Activated T-helper 1 cell treated with anti-CD3 and anti-CD28 coated beads, Interleukin-2, amount 50 U/mL, for 16 hours (primary cell): ENCODE results near the gene NAALADL1.
A peak's percentile ranks its signal among the peaks of the same experiment; 100 is the strongest.
"Not testable (repeated sequence)": the region's sequence is repeated elsewhere in the genome, so short reads cannot be mapped to it uniquely, and the experiment has no call there.

Source experiments
- DNase-seq, 2 donors: peaks; one replicate each; pipeline ENCODE4 v3.0.0-alpha.2; 2020; ENCODE audit warnings: low read depth in 1 of 2, low spot score in 1 of 2

The NAALADL1 gene

DNA sequence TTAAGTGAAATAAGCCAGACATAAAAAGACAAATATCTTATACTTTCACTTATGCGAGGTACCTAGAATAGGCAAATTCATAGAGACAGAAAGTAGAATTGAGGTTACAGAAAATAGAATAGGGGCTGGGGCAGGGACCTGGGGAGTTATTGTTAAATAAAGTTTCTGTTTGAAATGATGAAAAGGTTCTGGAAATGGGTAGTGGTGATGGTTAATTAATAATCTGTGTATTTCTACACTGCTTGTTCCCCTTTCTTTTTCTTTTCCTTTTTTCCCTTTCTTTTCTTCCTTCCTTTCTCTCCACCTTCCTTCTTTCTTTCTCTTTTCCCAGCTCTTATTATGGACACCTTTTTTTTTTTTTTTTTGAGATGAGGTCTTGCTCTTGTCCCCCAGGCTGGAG lies 2.8 kb downstream of the NAALADL1 start:
- DNase-seq = no peak

DNA sequence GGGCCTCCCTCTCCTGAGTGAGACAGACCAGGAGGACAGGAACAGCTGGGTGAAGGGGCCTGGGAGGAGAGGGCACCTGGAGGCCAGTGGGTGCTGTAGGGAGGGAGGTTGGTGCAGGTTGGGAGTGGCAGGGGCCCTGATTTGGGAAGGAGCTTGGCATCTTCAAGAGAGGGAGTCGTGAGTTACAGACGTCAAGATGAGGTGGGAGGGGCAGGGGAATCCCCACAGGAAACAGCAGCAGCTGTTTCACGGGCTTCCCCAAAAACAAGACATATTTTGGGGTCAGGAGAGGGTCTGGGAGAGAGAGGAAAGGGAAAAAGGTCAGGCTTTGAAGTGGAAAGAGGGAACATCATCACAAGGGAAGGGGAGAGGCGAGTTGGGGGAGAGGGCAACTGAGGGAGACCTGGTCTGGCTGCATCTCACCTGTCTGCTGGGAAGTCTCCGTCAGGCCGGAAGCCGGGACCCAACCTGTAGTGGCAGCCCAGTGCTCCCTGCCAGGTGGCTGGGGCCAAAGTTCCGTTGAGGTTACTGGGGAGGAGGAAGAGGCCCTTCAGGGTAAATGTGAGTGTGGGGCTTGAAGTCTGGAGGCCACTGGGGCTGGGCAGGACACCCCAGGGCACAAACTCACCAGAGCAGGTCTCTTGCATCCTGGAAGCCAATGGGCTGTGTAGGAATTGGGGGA lies 4.4 kb downstream of the NAALADL1 start:
- DNase-seq = no peak

DNA sequence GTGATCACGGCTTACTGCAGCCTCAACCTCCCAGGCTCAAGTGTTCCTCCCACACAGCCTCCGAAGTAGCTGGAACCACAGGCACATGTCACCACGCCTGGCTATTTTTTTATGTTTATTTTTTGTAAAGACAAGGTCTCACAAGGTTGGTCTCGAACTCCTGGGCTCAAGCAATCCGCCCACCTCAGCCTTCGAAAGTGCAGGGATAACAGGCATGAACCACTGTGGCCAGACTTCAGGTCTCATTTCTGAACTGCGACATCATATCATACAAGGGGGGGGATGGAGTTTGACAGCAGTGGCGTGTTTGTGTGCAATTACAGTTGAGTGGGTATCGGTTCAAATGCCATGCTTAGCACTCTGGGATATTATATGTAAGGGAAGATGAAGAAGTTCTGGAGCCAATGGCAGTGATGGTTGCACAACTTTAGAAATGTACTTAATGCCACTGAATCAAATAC lies 6.9 kb downstream of the NAALADL1 start:
- DNase-seq = no peak

DNA sequence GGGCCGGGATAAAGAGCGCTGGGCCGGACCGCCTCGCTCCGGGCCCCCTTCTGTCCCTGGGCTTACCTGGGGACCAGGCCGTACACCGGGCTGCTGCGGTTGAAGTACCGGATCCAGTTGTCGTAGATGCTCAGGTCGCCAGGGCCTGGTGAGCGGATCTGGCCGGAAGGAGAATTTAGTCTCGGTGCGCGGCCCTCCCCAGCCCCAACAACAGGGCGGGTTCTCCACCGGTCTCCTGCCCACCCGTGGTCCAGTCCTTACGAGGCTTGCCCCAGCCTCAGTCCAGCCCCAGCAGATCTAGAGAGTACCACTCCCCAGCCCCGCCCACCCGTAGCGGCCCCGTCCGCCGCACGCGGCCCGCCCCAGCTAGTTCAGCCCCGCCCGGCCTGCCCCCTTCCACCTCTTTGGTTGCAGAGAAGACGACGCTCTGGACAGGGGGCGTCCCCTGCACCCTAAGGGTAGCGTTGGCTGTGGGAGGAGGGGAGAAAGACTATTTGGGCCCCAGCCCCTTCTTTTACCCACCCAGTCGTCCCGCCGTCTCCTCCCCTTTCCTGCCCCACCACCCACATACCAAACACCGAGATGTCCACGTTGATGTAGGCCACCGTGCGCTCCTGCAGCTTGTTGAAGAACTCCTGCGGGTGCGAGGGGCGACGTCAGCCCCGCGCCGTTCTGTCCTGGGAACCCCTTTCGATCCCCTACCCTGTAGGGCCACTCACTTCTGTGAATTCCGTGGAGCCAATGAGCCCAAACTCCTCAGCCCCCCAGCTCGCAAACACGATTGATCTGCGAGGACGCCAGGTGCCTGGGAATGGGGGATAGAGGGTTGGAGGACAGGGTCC lies 10.6 kb downstream of the NAALADL1 start:
- DNase-seq = no peak

DNA sequence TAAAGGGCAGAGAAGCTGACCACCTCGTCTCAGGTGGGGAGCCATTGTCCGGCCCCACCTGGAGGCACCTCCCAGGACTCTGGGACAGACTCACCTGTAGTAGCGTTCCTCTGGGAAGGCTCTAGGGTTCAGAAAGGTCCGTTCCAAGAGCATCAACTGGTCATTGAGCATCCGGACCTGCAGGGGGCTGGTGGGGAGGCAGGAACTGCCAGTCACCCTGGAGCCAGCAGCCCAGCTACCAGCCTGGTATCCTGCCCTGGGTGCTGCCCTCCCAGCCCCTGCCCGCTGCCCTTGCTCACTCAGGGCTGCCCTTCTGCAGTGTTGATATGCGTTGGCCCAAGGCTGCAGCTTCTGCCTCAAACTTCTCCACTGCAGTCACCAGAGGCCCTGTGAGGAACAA lies 12.6 kb downstream of the NAALADL1 start:
- DNase-seq = no peak

DNA sequence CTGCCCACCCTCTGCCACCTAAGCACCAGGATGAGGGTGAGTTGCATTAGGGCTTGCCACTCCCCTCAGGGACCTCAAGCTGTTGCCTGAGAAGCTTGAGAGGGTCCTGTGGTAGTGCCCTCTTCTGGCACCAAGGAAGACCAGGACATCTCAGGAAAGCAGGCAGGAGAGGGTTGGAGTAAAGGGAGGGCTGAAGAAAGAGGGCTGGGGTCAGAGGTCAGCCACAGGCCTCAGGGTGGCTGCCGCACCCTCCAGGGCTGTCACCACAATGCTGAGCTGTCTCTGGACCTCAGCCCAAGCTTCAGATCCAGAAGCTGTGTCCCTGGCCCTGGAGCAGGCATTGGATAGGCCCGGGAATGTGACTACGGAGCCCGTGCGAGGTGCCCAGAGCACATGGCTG lies 13.3 kb downstream of the NAALADL1 start:
- DNase-seq = no peak

DNA sequence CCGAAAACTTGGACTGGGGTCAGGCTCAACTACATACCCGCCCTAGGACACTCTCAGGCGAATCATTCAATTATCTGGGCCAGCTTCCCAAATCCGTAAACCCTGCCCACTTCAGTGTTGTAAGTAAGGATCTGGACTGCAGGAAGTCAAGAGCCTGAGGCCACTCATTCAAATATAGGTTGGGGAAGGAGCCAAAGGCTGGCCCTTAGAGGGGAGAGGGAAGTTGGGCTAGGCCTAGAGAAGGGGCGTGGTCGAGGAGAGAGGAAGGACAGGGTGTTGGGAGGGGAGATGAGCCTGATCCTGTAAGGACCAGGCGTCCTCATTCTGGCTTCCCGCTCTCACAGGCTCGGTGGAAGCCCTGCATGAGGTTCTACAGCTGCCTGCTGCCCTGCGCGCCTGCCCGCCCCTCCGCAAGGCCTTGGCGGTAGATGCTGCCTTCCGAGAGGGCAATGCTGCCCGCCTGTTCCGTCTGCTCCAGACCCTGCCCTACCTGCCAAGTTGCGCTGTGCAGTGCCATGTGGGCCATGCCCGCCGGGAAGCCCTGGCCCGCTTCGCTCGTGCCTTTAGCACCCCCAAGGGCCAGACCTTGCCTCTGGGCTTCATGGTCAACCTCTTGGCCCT lies 14.4 kb downstream of the NAALADL1 start:
- no peak for DNase-seq

DNA sequence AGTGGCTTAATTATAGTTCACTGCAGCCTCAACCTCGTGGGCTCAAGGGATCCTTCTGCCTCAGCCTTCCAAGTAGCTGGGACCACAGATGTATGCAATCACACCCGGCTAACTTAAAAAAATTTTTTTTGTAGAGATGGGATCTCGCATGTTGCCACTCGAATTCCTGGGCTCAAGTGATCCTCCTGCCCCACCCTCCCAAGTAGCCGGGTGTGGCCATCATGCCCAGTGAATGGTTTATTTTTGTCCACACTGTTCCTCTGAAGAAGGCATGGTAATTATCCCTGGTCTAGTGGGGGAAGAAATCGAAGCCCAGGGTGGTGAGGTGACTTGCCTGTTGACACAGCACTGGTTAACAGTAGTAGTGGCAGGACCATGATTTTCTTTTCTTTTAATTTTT lies 15.5 kb downstream of the NAALADL1 start:
- no peak for DNase-seq

DNA sequence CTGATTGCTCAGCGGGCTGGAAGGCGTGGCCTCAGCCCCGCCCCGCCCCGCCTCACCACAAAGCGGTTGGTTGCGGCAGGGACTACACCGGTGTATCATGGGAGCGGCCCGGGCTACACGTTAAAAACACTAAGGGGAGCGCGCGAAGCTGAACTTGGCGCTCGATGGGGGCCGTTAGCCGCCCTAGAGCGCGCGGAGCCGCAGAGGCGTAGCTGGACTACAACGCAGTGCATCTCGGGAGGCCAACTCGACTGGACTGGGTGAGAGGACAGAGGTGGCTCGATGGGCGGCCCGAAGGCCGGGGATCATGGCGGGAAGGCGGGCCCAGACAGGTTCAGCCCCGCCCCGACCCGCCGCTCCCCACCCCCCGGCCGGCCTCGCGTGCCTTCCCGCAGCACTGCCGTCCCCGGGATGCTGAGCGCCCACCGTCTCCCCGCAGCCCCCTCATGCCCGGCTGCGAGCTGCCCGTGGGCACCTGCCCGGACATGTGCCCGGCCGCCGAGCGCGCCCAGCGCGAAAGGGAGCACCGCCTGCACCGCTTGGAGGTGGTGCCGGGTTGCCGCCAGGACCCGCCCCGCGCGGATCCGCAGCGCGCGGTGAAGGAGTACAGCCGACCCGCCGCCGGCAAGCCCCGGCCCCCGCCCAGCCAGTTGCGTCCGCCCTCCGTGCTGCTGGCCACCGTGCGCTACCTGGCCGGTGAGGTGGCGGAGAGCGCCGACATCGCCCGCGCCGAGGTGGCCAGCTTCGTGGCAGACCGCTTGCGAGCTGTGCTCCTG lies 17.3 kb downstream of the NAALADL1 start, which contains the start of gene SAC3D1:
Gene SAC3D1, plus strand, starts transcription at position 364 of the 776 bp plus-strand sequence. Its CDS starts 83 bp downstream, at position 447.
- peak; percentile 73 to 76 for DNase-seq

DNA sequence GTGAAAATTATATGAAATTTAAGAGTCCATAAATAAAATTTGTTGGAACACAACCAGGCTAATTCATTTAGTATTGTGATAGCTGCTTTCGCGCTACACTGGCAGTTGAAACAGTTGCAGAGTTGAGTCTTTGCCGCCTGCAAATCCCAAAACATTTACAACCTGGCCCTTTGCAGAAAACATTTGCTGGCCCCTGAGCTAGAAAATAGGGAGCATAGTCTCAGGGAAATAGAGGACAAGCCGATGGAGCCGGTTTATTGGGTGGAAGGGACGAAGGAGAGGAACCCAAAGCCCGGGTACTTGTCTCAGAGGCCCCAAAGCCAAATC lies 17.9 kb downstream of the NAALADL1 start:
- no peak for DNase-seq

DNA sequence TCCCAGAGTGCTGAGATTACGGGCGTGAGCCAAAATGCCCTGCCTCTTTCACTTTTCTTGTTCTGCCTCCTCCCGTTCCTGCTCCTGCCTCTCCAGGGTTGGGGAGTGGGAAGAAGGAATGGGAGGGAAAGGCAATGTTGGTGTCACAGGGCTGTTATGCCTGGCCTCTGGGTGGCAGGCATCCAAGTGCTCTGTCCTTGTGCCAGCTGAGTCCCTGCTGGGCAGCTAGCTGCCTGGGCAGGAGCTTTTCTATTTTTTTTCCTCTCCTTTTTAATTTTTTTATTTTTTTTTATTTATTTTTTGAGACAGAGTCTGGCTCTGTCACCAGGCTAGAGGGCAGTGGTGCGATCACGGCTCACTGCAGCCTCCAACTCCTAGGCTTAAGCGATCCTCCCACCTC lies 21.4 kb downstream of the NAALADL1 start:
- no peak for DNase-seq

DNA sequence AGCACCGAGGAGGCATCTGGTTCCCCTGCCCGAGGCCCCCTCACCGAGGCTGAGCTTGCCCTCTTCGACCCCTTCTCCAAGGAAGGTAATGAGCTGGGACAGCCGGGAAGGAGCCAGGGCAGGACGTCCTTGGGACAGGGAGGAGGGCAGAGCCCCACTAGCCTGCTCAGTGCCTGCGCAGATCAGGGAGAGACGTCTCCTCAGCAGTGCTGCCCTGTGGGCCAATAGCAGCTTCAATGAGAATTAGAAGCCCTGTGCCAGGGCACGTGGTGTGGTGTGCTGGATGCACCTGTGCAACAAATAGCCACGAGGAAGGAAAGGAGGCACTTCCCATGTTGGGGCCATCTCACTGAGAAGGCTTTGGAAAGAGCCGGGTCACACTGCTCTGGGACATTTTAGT lies 22.8 kb downstream of the NAALADL1 start:
- no peak for DNase-seq

DNA sequence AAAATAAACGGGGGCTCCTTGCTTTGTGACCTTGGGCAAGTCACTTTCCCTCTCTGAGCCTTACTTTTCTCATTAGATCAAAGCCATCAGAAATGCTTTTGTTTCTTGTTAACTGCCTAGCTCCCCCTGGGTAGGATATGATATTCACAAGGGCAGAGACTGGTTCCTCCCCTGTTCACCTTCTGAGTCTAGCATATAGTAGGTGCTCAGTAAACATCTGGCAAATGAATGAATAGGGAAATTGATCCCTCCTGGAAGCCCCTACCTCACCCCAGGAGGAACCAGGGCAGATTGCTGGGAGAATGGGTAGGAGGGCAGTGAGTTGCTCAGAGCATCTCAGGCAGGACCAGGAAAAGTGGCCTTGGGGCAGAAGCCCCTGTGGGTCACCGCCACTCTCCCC lies 23.9 kb downstream of the NAALADL1 start:
- DNase-seq = no peak

DNA sequence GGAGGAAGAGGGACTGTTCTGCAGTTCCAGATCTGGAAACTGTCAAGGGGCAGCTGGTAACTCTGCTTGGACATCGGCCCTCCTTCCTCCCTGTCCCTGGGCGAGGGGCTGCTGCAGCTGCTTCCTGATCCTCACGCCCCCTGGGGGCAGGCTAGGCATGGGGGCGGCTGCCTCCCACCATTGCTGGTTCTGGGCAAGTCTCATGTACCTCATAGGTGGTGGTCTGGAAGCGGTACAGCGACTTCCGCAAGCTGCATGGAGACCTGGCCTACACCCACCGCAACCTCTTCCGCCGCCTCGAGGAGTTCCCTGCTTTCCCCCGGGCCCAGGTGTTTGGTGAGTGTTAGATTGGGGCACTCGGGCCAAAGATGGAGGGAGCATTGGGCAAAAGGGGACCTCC lies 26.1 kb downstream of the NAALADL1 start:
- no peak for DNase-seq

DNA sequence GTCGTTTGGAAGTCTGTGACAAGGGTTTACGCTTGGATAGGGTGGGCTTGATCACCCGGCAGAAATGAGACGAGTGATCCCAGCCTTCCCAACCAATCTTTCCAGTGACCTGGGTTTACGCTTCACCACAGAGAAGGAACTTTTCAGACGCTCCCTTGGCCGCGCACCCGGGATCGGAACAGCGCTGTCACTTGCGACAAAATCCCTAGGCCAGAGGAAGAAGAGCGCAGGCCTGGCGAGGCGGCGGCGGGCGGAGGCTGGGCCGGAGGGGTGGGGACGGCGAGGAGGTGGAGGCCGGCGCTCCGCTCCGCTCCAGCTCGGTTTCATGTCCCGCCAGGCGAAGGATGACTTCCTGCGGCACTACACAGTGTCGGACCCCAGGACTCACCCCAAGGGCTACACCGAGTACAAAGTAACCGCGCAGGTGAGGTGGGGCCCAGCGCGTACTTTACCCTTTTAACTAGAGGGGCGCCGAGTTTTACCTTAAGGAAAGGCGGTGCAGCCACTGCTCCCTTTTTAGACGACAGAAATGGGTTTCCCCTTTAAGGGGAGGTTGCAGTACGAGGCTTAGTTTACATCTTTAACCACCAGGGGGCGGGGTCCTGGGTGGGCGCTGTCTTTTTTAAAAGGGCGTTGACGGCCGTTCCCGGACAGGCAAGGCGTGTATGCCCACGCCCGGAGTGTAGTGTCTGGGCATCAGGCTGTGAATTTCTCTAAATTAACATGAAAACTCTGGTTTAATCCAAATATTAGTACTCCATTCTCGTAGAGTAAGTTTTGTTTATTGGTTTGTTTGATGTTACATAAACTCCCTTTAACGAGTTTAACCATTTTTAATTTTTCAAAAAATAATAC lies 30.9 kb downstream of the NAALADL1 start, which contains the start of gene SNX15:
Gene SNX15, plus strand, starts transcription at position 227 of the 855 bp plus-strand sequence. Its CDS starts 99 bp downstream, at position 326.
- DNase-seq = peak; percentile 70 to 83

DNA sequence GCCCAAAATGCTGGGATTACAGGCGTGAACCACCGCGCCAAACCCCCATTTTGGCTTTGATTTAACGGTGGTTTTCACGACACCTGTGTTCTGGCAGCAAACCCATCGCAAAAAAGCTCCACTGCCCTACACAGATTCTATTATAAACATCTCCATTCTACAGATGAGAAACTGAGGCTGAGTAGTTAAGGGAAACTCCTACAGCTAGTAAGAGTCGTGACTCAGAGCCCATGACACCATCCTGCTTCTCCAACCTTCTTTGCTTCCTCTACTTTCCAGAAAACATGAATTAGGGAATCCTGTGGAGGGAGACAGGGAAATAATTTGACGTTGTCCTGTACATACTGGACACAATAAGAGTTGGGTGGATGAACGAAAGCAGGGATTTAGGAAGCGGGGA lies 31.5 kb downstream of the NAALADL1 start:
- no peak for DNase-seq

DNA sequence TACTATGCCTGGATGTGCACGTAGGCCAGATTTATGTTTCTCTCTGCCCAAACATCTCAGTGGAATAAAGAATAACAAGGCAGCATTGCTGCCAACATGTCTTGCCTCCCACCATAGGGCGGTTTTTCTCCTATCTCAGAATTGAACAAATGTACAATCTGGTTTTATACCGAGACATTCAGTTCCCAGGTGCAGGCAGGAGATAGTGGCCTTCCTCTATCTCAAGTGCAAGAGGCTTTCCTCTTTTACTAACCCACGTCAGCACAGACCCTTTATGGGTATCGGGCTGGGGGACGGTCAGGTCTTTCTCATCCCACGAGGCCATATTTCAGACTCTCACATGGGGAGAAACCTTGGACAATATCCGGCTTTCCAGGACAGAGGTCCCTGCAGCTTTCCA lies 34.9 kb downstream of the NAALADL1 start:
- not testable (repeated sequence) for DNase-seq

DNA sequence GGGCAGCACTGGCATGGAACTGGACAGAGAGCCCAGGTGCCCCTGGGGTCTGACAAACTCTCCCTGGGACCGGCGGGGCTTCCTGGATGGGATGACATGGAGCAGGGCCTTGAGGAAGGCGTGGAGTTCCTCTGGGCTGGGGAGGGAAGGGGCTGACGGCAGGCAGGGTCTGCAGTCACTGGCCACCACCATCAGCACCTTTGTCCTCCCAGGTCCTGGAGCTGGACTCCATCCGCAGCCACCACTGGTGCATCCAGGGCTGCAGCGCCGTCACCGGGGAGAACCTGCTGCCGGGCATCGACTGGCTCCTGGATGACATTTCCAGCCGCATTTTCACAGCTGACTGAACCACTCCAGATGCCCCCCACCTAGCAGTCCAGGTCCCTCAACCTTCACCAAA lies 36.8 kb downstream of the NAALADL1 start:
- no peak for DNase-seq

DNA sequence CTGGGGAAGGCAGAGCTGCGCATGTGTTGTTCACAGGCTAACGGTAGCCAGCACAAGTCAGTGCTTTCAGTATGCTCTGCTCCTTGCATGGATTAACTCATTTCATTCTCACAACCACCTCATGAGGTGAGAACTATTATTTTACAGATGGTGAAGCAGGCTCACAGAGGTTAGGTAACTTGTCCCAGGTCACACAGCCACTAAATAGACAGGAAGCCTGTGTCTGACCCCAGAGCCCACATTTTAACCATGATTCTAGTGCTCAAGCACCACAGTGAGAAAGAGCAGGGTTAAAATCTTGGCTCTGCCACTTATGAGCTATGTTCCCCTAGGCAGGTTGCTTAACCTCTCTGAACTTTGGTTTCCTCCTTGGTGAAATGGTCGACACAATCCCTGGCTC lies 37.4 kb downstream of the NAALADL1 start:
- no peak for DNase-seq

DNA sequence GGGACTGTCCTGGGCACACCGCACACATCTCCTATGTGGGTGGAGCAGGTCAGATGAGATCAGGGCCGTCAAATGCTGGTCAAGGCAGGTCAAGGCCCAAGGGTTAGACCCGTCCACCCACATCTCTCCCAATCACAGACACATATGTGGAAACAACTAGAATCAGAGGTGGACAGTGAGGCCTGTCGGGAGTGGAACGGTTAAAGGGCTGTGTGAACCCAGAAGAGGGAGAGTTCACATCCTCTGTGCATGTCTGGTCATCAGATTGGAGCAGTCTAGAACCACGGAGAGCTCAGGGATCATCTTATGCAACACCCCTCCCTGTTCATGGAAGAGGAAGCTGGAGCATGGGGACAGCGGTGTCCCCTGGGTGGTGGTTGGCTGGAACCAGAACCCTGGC lies 38.5 kb downstream of the NAALADL1 start:
- no peak for DNase-seq
